GM19324 (cell line): ENCODE measurements around the gene TMEM18.
"Not testable (repeated sequence)": the region's sequence is repeated elsewhere in the genome, so short reads cannot be mapped to it uniquely, and the experiment has no call there.

ENCODE experiments used
- ATAC-seq: cut with Tn5 transposase; IDR thresholded peaks from one replicate; pipeline ENCODE4 v1.9.1; 2021; ENCODE audit warnings: mild to moderate bottlenecking, moderate library complexity; ENCODE audit not compliant: unreplicated experiment, low FRiP score

The TMEM18 gene

DNA sequence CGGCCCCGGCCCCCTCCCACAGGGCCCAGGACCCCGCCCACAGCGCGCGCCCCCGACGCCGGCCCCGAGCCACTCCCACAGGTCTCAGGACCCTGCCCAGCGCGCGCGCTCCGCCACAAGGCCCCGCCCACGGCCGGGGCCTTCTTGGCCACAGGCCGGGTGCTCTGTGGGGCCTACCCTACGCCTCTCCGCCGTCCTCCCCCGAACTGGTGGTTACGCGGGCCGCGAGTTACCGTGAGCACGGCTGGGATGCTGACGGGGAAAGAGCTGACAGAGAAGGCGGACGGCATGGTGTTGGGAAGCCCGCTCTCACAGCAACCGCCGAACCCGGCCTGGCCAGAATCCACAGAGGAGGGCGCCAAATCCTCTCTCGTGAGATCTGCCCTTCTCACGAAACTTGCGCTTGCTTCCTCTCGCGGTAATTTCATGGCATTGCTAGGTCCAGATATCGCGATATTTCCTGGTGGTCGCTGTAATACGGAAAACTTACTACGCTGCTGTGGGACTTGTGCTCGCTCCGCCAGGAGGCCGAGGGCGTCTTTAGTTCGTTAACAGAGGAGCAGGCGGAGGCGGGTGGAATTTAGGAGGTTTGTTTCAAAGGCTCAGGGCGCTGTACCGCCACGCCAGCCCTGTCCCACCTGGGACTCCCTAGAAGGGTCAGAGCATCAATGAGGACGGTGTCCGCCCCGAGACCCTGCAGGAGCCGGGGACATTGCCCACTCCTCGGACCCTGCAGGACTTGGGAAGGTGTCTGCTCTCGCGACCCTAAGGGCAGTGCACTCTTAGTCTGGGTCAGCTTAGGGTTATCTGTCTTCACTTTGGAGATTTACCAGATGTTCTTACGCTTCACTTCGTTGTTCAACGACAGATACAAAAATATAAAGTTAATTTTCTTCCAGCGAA is at the start of gene TMEM18:
TMEM18 (minus strand) TSS at position 351 of the 903 bp plus-strand sequence; CDS start at position 290, 61 bp downstream.
- peak; percentile 79 for ATAC-seq

DNA sequence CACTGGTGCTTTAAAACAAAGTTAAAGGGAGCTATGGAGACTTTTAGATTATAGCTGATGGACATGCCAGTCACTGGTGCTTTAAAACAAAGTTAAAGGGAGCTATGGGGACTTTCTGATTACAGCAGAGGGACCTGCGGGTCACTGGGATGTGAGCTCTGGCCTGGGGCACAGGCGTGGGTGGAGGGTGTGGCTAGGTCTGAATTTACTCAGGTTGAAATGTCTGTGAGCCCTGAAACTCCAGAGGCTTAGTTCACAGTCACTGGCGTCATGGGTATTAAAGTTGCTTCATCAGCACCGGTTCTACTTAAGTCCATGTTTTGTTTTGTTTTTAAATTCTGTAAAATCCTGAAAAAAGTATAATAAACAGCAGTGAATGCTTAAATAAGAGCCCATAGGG is 49.0 kb upstream of the TMEM18 start:
- peak; percentile 74 for ATAC-seq

DNA sequence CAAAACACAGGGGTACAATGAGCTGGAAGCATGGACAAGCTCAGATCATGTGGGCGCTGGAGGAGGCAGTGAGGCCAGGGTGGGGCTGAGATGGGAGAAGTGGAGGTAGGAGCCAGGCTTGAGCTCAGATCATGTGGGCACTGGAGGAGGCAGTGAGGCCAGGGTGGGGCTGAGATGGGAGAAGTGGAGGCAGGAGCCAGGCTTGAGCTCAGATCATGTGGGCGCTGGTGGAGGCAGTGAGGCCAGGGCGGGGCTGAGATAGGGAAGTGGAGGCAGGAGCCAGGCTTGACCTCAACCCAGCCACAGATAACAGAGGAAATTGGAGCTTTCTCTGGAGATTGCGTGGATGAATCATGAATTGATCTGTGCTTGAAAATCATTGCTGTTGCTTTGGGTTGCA is 48.3 kb upstream of the TMEM18 start:
- no peak for ATAC-seq

DNA sequence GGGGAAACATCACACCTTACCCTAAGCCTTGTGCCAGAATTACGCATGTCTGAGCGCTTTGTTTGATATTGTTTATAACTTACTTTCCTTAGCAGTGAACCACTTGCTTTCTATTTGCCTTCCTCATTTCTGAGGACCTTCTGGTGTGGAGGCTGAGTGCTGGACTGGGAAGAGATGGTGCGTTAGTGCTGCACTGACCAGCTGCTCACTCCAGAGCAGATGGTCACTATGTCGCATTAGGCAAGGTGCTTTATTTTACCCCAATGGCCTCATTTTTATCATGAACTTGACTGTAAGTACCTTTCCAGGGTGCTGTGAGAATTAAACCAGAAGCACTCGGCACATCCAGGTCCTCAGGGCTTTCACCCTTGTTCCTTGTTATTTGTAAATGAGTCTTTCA is 46.6 kb upstream of the TMEM18 start:
- ATAC-seq, result no peak

DNA sequence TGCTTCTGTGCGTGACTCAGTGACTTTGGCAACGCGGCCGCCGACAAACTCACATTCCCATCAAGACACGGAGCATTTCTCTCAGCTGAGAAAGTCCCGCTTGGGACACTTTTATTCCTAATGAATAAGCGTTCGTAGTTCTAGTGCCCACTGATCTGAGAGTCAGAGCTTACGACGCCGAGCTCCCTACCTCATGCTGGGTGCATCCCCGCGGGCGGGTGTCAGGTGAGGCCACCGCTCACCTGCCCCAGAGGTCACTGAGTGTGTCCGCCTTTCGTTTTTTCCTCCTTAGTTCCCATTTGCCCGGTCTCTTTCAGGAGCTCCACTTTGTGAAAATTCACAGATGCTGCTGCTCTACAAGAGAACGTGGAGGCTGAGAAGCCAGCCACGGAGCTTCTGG is 43.6 kb upstream of the TMEM18 start:
- no peak for ATAC-seq

DNA sequence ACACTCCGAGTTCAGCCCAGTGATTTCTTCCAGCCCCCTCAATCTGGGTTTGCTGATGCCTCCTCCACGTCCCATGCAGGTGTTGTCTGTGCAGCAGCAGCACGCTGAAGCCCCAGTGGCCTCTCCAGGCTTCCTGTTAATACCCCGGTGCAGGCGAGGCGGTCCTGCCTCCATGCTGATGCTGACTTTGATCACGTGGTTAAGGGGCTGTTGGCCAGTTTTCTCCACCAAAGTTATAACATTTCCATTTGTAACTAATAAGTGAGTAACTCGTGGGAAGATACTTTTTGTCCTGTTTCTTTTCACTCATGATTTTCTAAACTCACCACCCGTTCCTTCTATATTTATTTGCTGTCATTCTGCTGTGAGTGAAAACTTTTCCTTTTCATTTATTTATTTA is 42.5 kb upstream of the TMEM18 start:
- ATAC-seq, result no peak

DNA sequence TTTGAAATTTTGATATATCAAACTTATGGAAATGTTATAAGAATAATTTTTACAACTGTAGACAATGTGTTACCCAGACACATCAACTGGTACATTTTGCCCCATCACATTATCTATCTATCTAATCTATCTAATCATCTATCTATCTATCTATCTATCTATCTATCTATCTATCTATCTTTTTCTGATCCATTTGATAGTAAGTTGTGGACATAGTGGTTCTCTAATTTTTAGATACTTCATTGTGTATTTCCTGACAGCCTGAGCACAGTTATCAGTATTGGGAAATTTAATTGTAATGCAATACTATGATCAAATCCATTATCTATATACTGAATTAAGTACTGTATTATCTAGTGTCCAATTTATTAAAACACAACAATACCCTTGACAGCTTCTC is 42.0 kb upstream of the TMEM18 start:
- no peak for ATAC-seq

DNA sequence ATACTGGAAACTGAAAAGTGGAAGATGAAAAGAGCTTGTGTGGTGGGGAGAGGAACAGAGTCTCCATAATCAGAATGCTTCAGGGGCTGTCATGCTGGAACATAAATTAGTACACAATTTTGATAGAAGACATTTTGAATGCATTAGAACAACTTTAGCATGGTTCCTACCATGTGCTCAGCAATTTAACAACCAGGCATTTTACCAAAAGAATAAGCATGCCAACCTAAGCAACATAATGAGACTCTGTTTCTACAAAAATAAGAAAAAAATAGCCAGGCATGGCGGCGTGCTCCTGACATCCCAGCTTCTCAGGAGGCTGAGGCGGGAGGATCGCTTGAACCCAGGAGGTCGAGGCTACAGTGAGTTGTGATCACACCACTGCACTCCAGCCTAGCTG is 40.5 kb upstream of the TMEM18 start:
- ATAC-seq, result no peak

DNA sequence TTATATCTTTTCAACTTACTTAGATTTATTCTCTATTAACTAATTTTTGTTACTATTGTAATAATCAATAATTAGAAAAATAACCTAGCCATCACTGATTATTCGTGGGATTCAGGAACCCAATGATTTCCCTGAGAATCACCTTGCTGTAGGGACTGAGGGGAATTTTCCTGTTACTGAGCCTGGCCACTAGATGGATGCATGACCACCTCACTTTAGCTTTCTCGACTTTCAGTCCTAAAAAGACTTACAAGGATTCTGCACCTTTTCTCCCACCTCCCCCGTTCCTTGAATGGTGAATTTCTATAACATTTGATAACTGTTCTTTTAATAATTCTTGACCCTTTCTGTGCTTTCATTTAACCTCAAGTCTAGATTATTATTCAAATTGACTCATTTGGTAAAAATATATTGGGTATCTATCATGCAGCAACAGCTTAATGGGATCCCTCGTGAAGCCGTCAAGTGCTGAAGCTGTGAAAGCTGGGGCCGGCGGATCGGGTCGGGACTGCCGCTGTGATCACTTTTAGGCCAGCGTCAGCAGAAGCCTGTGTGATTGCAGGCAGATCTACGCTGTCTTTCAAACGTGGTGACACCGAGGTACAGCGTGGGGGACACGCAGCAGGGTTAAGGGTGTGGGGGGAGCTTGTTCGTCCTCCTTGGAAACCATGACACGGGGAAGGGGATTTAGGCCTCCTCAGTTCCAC is 38.8 kb upstream of the TMEM18 start:
- no peak for ATAC-seq

DNA sequence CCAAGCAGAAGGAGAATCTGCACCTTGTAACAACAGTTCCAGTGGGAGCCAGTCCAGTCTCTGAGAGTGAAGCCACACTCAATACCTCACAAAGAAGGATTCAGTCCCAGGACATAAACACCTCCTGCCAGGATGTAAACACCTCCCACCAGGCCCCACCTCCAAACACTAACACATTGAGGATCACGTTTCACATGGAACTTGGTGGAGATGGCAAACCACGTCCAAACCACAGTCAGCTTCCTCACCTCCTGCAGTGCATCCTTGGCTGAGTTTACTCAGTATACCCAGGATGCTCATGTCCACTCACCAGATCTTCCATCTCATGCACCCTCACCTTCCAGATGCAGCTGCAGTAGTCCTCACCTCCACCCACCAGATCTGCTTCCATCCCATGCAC is 37.8 kb upstream of the TMEM18 start:
- no peak for ATAC-seq

DNA sequence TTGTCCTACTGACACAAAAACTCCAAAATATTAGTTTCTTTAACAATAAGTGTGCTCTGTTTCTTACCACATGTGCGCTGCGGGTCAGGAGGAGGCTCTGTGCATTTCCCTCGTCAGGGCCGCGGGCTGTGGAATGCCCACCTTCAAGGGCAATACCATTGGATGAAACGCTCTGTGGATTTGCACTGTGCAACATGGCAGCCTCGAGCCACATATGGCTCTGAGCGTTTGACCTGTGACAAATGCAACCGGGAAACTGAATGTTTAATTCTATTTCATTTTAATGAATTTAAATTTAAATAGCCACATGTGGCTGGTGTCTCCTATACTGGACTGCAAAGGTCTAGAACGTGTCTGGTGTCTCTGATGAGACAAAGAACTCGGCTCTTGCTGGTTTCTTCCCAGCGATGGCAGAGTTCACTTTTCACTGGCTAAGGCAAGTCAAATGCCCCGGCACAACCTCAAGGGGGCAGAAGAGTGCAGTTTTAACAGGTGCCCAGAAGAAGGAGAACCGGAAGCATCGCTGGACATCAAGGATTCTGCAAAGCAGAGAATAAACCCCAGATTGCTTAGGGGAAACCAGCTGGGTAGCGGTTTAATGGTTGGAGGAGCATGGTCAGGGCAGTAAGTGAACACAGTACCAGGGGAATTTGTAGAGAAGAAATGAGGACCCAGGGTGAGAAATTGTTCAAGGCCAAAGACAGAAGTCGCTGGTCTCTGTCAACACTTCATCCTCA is 37.0 kb upstream of the TMEM18 start:
- peak; percentile 96 for ATAC-seq

DNA sequence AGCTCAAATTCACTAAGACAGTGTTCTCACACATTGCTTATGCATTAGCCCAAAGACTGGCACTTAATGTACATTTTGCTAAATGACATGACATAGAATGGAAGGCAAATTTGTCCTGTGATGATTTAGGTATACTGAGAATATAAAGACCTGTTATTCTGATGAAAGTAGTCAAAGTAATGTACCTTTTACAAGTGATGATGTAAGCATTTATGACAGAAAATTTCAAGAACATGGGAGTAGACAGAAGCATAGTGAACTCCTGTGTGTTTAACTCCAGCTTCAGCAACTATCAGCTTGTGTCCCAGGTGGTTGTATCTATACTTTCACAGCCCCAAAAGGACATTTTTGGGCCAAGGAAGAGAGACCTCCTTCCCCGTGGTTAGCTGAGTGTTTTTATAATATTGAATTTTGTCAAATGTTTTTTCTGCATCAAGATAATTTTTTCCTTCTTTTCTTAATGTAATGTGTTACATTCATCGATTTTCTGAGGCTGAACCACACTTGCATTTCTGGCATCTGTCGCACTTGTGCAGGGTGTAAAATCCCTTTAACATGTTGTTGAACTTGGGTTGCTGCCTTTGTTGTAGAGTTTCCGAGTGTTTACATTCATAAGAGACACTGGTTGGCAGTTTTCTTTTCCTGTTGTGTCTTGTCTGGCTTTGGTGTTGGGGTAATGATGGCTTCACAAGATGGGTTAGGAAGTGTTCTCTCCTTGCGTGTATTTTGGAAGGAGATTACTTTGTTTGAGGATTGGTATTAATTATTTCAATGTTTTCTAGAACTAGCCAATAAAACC is 33.9 kb upstream of the TMEM18 start:
- ATAC-seq, result no peak

DNA sequence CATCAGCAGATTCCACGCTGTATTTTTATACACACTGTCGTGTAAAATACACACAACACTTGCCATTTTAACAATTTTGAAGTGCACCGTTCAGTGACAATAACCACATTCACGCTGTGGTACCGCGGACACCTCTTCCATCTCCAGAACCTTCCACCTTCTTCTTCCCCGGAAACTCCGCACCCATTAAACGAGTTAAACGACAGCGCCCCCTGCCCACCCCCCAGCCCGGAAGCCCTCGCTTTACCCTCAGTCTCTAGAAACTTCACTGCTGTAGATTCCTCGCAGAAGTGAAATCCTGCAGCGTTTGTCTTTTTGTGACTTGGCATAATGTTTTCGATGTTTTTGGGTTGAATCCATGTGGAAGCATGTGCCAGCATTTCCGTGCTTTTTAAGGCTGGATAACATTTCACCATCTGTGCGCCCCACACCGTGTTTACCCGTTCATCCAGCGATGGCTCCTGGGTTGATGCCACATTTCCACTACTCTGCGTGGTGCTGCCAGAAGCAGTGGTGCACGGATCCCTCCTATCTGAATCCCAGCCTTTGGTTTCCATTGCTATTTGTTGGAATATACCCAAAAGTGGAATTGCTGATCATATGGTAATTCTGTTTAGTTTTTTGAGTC is 32.0 kb upstream of the TMEM18 start:
- ATAC-seq, result no peak

DNA sequence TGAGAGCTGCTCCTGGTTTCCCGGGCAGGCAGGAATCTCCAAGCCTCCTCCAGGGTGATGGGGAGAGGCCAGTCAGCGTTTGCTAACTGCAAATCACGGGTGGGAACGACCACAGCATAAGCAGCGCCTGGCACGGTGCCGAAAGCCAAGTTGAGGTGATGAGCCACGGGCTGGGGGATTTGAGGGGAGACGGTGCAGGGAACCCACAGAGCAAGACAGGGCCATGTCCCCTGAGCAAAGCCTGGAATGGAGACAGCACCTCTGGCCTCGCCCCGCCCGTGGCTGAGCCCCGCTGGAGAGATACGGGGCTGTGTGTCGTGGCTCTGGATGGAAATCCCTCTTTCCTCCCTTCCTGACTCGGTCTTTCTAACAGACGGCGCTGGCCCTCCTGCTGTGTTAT is 31.5 kb upstream of the TMEM18 start:
- ATAC-seq, result no peak

DNA sequence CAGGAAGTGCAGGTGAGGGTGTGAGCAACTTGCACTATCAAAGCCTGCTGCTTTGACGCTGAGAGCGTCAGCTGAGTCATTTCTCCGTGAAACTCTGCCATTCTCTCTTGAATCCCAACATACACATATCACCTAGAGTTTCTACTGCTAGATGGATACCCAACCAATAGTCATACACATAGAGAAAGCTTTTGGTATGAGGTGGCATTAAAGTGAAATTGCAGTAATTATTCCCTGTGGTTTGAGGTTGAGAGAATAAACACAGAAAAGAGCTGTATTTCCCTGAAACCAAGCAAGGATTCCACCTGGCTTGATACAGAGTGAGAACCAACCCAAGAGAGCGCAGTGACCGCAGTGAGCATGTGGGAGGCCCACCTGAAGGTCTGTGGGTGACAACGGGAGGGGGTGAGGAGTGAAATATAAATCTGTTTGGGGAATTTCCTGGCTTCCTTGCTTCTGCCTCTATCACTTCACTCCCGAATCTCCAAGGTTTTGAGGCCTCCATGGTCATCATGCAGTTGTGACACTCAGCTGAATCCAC is 28.8 kb upstream of the TMEM18 start:
- ATAC-seq, result peak; percentile 90

DNA sequence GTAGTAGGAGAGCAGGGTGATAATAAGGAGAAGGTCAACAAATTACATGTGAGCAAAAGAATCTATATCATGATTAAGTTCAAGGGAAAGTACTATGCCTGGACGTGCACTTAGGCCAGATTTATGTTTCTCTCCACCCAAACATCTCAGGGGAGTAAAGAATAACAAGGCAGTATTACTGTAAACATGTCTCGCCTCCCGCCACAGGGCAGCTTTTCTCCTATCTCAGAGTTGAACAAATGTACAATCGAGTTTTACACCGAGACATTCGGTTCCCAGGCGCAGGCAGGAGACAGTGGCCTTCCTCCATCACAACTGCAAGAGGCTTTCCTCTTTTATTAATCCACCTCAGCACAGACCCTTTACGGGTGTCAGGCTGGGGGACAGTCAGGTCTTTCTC is 25.6 kb upstream of the TMEM18 start:
- not testable (repeated sequence) for ATAC-seq

DNA sequence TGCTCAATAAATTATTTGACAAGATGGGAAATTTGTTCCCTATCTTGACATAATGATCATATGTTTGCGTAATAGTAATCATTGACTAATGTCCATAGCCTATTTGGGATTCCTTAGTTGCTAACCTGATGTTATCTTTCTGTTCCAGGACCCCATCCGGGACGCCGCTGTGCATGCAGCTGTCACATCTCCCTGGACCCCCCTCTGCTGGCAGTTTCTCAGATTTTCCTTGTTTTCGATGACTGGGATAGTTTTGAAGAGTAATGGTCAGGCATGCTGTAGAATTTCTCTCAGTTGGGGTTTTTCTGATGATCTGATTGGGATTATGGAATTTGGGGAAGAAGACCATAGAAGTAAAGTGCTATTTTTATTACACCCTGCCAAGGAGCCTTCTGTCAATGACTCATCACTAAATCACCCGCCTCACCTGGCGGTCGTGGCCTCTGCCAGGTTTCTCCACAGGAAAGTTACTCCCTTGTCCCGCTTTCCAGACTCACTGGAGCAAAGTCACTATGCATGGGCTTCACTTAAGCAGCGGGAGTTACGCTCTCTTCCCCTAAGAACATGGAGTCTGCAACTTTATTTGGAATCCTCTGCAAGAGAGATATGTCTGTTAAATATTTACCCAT is 19.9 kb upstream of the TMEM18 start:
- ATAC-seq, result no peak

DNA sequence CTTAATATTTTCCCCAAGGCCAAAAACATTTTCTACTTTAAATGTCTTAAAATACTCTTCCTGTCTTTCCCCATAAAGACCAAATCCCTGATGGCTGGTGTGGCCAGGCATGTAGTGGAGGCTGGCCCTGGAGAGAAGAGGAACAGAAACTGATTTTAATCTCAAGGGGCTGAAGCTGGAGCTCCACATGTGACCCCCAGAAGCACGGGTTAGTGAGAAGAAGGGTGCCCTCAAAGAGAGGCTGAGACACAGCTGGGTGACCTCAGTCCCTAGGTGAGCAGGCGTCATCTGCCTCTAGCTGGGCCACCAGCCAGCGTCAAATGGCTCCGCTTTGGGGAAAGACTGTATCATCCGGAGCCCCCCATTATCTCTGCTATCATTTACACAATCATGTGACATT is 19.3 kb upstream of the TMEM18 start:
- ATAC-seq, result peak; percentile 95

DNA sequence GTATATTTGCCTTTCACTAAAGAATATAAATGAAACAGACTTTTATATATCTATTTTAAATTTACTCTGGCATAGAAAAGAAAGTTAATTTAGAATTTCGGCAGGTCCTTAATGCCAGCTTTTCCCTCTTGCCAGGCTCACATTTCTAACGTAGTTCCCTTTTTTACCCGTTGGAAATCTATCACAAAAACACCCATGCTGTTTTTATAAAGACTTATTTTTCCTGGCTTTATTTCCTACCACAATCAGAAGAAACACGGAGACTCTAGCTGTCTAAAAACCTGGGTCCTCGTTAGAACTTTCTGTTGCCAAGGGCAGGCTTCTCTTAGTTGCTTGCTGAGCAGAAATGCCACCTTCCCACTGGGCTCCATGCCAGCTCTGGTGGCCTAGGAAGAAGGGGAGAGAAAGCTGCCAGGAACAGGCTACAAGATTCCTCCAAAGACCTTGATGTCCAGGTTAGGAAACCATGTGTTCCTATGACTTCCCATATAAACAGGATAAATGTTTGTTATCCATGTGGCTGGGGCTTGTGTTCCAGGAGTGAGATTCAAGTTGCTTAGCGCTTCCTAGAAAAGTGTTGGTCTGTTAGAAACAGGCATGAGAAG is 17.8 kb upstream of the TMEM18 start:
- ATAC-seq, result no peak
